K562 (cell line): ENCODE results near the gene LASP1. TPM values are rescaled to one million over a fixed set of nuclear protein-coding genes. Genes with fewer than 3 reads are reported as not detected.

Experiments used
- AFF1 ChIP-seq, 2 experiments: fragments of 450-650 bp; IDR thresholded peaks; 2 replicates each; pipeline ENCODE4 v1.6.1; 2018; ENCODE audit warnings: mild to moderate bottlenecking in 2 of 2, low read depth in 1 of 2; ENCODE audit not compliant: partially characterized antibody in 2 of 2
- E2F3 ChIP-seq: fragments of 250-450 bp; sonication (Bioruptor Pico); IDR thresholded peaks from 2 replicates; pipeline ENCODE4 v1.4.0; 2020; ENCODE audit warnings: mild to moderate bottlenecking
- FOXJ2 ChIP-seq: fragments of 200-800 bp; sonication (Bioruptor generic); IDR thresholded peaks from 2 replicates; pipeline ENCODE4 v1.6.1; 2016; ENCODE audit warnings: missing genetic modification characterization, missing compliant biosample characterization
- FUS ChIP-seq: fragments of 200-400 bp; formaldehyde crosslinking; optimal IDR thresholded peaks from 2 replicates; pipeline ENCODE3; 2017; ENCODE audit warnings: low read depth, low read length
- KAT2B ChIP-seq: IDR thresholded peaks from one replicate; pipeline ENCODE4 v1.6.1; 2012; ENCODE audit warnings: low read depth, mild to moderate bottlenecking, control low read depth, inconsistent platforms, low read length, moderate library complexity
- KHSRP ChIP-seq: fragments of 450-650 bp; IDR thresholded peaks from 2 replicates; pipeline ENCODE4 v1.6.1; 2017
- NFIC ChIP-seq: fragments of 450-650 bp; IDR thresholded peaks from 2 replicates; pipeline ENCODE4 v1.6.1; 2017; ENCODE audit warnings: mild to moderate bottlenecking, inconsistent platforms
- RCOR1 ChIP-seq, 2 experiments: IDR thresholded peaks; 2 replicates each; pipeline ENCODE4 v1.6.1; 2012; ENCODE audit warnings: low read depth in 2 of 2, low read length in 2 of 2, borderline replicate concordance in 1 of 2, improper control_type of control experiment in 1 of 2
- TBL1XR1 ChIP-seq, 2 experiments: IDR thresholded peaks; 2 replicates each; pipeline ENCODE4 v1.6.1; 2012; ENCODE audit warnings: improper control_type of control experiment in 2 of 2, low read length in 2 of 2, mild to moderate bottlenecking in 1 of 2
- TCF7 ChIP-seq: sonication (generic); IDR thresholded peaks from 2 replicates; pipeline ENCODE4 v1.6.1; 2016; ENCODE audit warnings: antibody characterized with exemption, borderline replicate concordance
- TSC22D4 ChIP-seq: fragments of 450-650 bp; IDR thresholded peaks from 2 replicates; pipeline ENCODE4 v1.6.1; 2016; ENCODE audit warnings: missing genetic modification characterization, missing biosample characterization, control low read depth
- USF1 ChIP-seq: sonication (generic); formaldehyde crosslinking; IDR thresholded peaks from 2 replicates; pipeline ENCODE4 v1.9.0; 2022; ENCODE audit warnings: mild to moderate bottlenecking, missing genetic modification reagents
- ZBTB2 ChIP-seq: fragments of 450-650 bp; IDR thresholded peaks from 2 replicates; pipeline ENCODE4 v1.6.1; 2016; ENCODE audit warnings: antibody characterized with exemption
- ZNF24 ChIP-seq: fragments of 450-650 bp; IDR thresholded peaks from 2 replicates; pipeline ENCODE4 v1.6.1; 2016
- ZNF395 ChIP-seq: fragments of 200-800 bp; sonication (Bioruptor generic); IDR thresholded peaks from 2 replicates; pipeline ENCODE4 v1.6.1; 2017; ENCODE audit warnings: missing genetic modification characterization, missing compliant biosample characterization
- ZNF398 ChIP-seq: fragments of 250-450 bp; sonication (Bioruptor Pico); IDR thresholded peaks from 2 replicates; pipeline ENCODE4 v1.8.0; 2021; ENCODE audit warnings: moderate library complexity, mild to moderate bottlenecking, inconsistent platforms
- ZNF561 ChIP-seq: fragments of 450-650 bp; formaldehyde crosslinking; conservative IDR thresholded peaks from 2 replicates; pipeline ENCODE4 v1.4.0; 2020; ENCODE audit warnings: mild to moderate bottlenecking, moderate library complexity
- ZNF586 ChIP-seq: fragments of 450-650 bp; formaldehyde crosslinking; conservative IDR thresholded peaks from 2 replicates; pipeline ENCODE4 v1.4.0; 2020; ENCODE audit warnings: mild to moderate bottlenecking, moderate library complexity
- polyA plus RNA-seq, 8 experiments: library from polyadenylated mRNA; depleted of rRNA in 4 of 8; stranded (reverse) in 5 of 8; unstranded in 3 of 8; fragments of >200 nt; fragmentation: Nextera tagmentation in 2 of 8; fragmentation: Illumina TruSeq in 1 of 8; extraction: Ambion mirVana in 2 of 8; extraction: Trizol in 1 of 8; gene quantifications; 2 replicates each; pipeline versions ENCODE4 v1.2.1 to v1.2.3, GENCODE V29; 2011 to 2014; ENCODE audit warnings: inconsistent platforms in 1 of 8, missing spikeins in 1 of 8
- total RNA-seq, 7 experiments: library from RNA; depleted of rRNA in 6 of 7; stranded (reverse); fragments of >200 nt in 6 of 7; fragmentation: Illumina TruSeq in 2 of 7; extraction: Trizol in 2 of 7; gene quantifications; 2 replicates each; pipeline versions ENCODE4 v1.2.1 to v1.2.3, GENCODE V29; 2011 to 2021; ENCODE audit warnings: low replicate concordance in 1 of 7

The LASP1 gene
- total and polyA plus RNA-seq, 9 of the 15 experiments (the other 6 are each of a cell fraction or from before 2014, with no cell fraction given), result 23.0 to 125 (median 55.3) TPM

- TF ChIP-seq ZNF395 (CRISPR knock-in tag), result peak; percentile 43; the same call in 1 of the 2 replicates
- TF ChIP-seq AFF1 (IDR thresholded peaks at IDR 0.05; ENCODE audit: low read depth in 1 of 2, partially characterized antibody in 2 of 2), result peak in 1 of 2 experiments; percentile 22
- TF ChIP-seq USF1 (CRISPR knock-in tag), result no peak
- TF ChIP-seq TBL1XR1 (IDR thresholded peaks at IDR 0.05; ENCODE audit: low read length in 2 of 2), result peak in 1 of 2 experiments; percentile 67; a peak in 2 of 4 replicates
- 0 out of 2 replicates have a peak, but pooled peaks have one; percentile 56 for TF ChIP-seq TCF7
- peak; percentile 49; the same call in 1 of the 2 replicates for TF ChIP-seq NFIC
- TF ChIP-seq FUS, result no peak
- TF ChIP-seq ZNF398 (CRISPR knock-in tag), result no peak
- TF ChIP-seq ZNF24, result no peak
- TF ChIP-seq ZNF586, result no peak
- TF ChIP-seq RCOR1 (IDR thresholded peaks at IDR 0.05; ENCODE audit: borderline replicate concordance in 1 of 2, low read depth in 2 of 2, low read length in 2 of 2), result peak in 1 of 2 experiments; percentile 87; a peak in 2 of 4 replicates
- no peak for TF ChIP-seq KHSRP
- TF ChIP-seq ZNF561 (CRISPR knock-in tag), result no peak
- no peak for TF ChIP-seq KAT2B
- no peak for TF ChIP-seq FOXJ2 (tag)
- no peak for TF ChIP-seq TSC22D4 (tag)
- TF ChIP-seq E2F3 (CRISPR knock-in tag), result no peak
- peak; percentile 62; the same call in 1 of the 2 replicates for TF ChIP-seq ZBTB2
Observed at GRCh38 chr17:38871247-38872015, 1.6 kb downstream of the LASP1 start (continued).
